ENCODE measurements around the gene NDST1. TPM values are rescaled to one million over a fixed set of nuclear protein-coding genes. Genes with fewer than 3 reads are reported as not detected.

The NDST1 gene
- total RNA-seq, 1 donor from 2014 or later = 101 TPM

GRCh38 chr5:150549735-150550134 is 41.8 kb downstream of the NDST1 start:
- H3K27ac Mint-ChIP-seq = no peak overlapping the region
- TF ChIP-seq CTCF (conservative IDR thresholded peaks at IDR 0.05) = no peak

GRCh38 chr5:150550286-150550685 is 42.4 kb downstream of the NDST1 start:
- Mint-ChIP-seq H3K36me3 (peaks cover 19% of the 10 kb centered on the region), H3K9me3 (no peaks in the 10 kb centered on the region), H3K4me1 (ENCODE audit: unreplicated experiment) (no peaks in the 10 kb centered on the region), H3K27me3 (no peaks in the 10 kb centered on the region), H3K4me3 (no peak overlapping the region), H3K27ac (no peak overlapping the region)
- TF ChIP-seq CTCF (conservative IDR thresholded peaks at IDR 0.05) = no peak
- DNase-seq (ENCODE audit: extremely low spot score, unreplicated experiment) = no peak

More at GRCh38 chr5:150549735-150550134, 41.8 kb downstream of the NDST1 start:
- Mint-ChIP-seq H3K4me3 (no peak overlapping the region), H3K4me1 (ENCODE audit: unreplicated experiment) (no peaks in the 10 kb centered on the region), H3K9me3 (no peaks in the 10 kb centered on the region), H3K36me3 (peaks cover 19% of the 10 kb centered on the region), H3K27me3 (no peaks in the 10 kb centered on the region)
- no peak for DNase-seq (ENCODE audit: extremely low spot score, unreplicated experiment)

- H3K27ac Mint-ChIP-seq = no peak overlapping the region
- peaks cover 16% of the 10 kb centered on the region for H3K36me3 Mint-ChIP-seq
- H3K4me1 Mint-ChIP-seq (ENCODE audit: unreplicated experiment) = no peaks in the 10 kb centered on the region
- no peak overlapping the region for H3K4me3 Mint-ChIP-seq
- H3K27me3 Mint-ChIP-seq = no peaks in the 10 kb centered on the region
- TF ChIP-seq CTCF (conservative IDR thresholded peaks at IDR 0.05) = no peak
- no peak for DNase-seq (ENCODE audit: extremely low spot score, unreplicated experiment)
- H3K9me3 Mint-ChIP-seq = no peaks in the 10 kb centered on the region
Observed at GRCh38 chr5:150551066-150551465, 43.1 kb downstream of the NDST1 start.

GRCh38 chr5:150553402-150553801 is 45.5 kb downstream of the NDST1 start:
- Mint-ChIP-seq H3K9me3 (no peaks in the 10 kb centered on the region), H3K36me3 (peaks cover 16% of the 10 kb centered on the region), H3K4me3 (no peak overlapping the region), H3K27ac (no peak overlapping the region), H3K27me3 (no peaks in the 10 kb centered on the region), H3K4me1 (ENCODE audit: unreplicated experiment) (no peaks in the 10 kb centered on the region)
- TF ChIP-seq CTCF (conservative IDR thresholded peaks at IDR 0.05) = no peak
- DNase-seq (ENCODE audit: extremely low spot score, unreplicated experiment) = no peak

- no peak for DNase-seq (ENCODE audit: extremely low spot score, unreplicated experiment)
- H3K4me3 Mint-ChIP-seq = no peak overlapping the region
- H3K36me3 Mint-ChIP-seq = peaks cover 16% of the 10 kb centered on the region
- no peaks in the 10 kb centered on the region for H3K4me1 Mint-ChIP-seq (ENCODE audit: unreplicated experiment)
- H3K9me3 Mint-ChIP-seq = no peaks in the 10 kb centered on the region
- TF ChIP-seq CTCF (conservative IDR thresholded peaks at IDR 0.05) = no peak
- no peak overlapping the region for H3K27ac Mint-ChIP-seq
- no peaks in the 10 kb centered on the region for H3K27me3 Mint-ChIP-seq
Observed at GRCh38 chr5:150553911-150554310, 46.0 kb downstream of the NDST1 start.

GRCh38 chr5:150554857-150555256 is 46.9 kb downstream of the NDST1 start:
- no peaks in the 10 kb centered on the region for H3K27me3 Mint-ChIP-seq
- H3K9me3 Mint-ChIP-seq = no peaks in the 10 kb centered on the region
- peaks cover 16% of the 10 kb centered on the region for H3K36me3 Mint-ChIP-seq
- DNase-seq (ENCODE audit: extremely low spot score, unreplicated experiment) = no peak
- H3K27ac Mint-ChIP-seq = no peak overlapping the region
- no peak for TF ChIP-seq CTCF (conservative IDR thresholded peaks at IDR 0.05)
- no peaks in the 10 kb centered on the region for H3K4me1 Mint-ChIP-seq (ENCODE audit: unreplicated experiment)
- no peak overlapping the region for H3K4me3 Mint-ChIP-seq

All from type B pancreatic cell (in vitro differentiated cells).